Thyroid gland (tissue), 4 donors: ENCODE data around the gene TBC1D2. TPM values are rescaled to one million over a fixed set of nuclear protein-coding genes. Genes with fewer than 3 reads are reported as not detected.
A peak's percentile ranks its signal among the peaks of the same experiment; 100 is the strongest.

Experiments
- DNase-seq, 2 donors: peaks; one replicate each; pipeline ENCODE4 v3.0.0-alpha.2; 2019
- H3K27ac ChIP-seq, 3 donors: fragments of 200-600 bp; sonication (generic); 1 replicate in 2 of 3; 2 replicates in 1 of 3; pipeline ENCODE4 v1.5.1; 2016 to 2019; ENCODE audit warnings: mild to moderate bottlenecking in 1 of 3, moderate library complexity in 1 of 3
- H3K27me3 ChIP-seq: fragments of 200-600 bp; sonication (generic); one replicate; pipeline ENCODE4 v1.5.1; 2019
- H3K36me3 ChIP-seq, 2 donors: fragments of 200-600 bp; sonication (generic); one replicate each; pipeline ENCODE4 v1.5.1; 2016 to 2019
- H3K4me1 ChIP-seq, 2 donors: fragments of 200-600 bp; sonication (generic); one replicate each; pipeline ENCODE4 v1.5.1; 2017 to 2019
- H3K4me3 ChIP-seq, 3 donors: fragments of 200-600 bp; sonication (generic); replicated peaks in 1 of 3; 1 replicate in 2 of 3; 2 replicates in 1 of 3; pipeline ENCODE4 v1.5.1; 2016; ENCODE audit warnings: mild to moderate bottlenecking in 1 of 3
- H3K9me3 ChIP-seq: fragments of 200-600 bp; sonication (generic); one replicate; pipeline ENCODE4 v1.5.1; 2017
- CTCF ChIP-seq, 6 experiments: fragments of 200-600 bp in 3 of 6; fragments of 450-650 bp in 3 of 6; sonication (generic) in 3 of 6; IDR thresholded peaks; one replicate each; pipeline ENCODE4 v1.5.1; 2016 to 2019; ENCODE audit warnings: antibody characterized with exemption in 6 of 6, mild to moderate bottlenecking in 2 of 6, inconsistent platforms in 1 of 6, moderate library complexity in 1 of 6
- POLR2A ChIP-seq, 2 donors: fragments of 450-650 bp; IDR thresholded peaks; one replicate each; pipeline ENCODE4 v1.6.1; 2017; ENCODE audit warnings: antibody characterized with exemption in 2 of 2, mild to moderate bottlenecking in 2 of 2, moderate library complexity in 1 of 2
- WGBS, 2 donors: methylation state at CpG; one replicate each; pipeline ENCODE4 v1.1.5; 2017; 5-methylcytosine and 5-hydroxymethylcytosine counted together
- intact Hi-C: fragments of 100-400 bp; cut with DNase I; formaldehyde crosslinking; loops from one replicate; pipeline ENCODE4 v1.15.1; 2023
- total RNA-seq, 4 donors: library from RNA; depleted of rRNA; stranded (reverse); fragments of >200 nt; gene quantifications; one replicate each; pipeline ENCODE4 v1.2.3, GENCODE V29; 2016

Gene TBC1D2
- total RNA-seq, 4 donors from 2014 or later = 12.9 to 20.9 (median 18.3) TPM

DNA sequence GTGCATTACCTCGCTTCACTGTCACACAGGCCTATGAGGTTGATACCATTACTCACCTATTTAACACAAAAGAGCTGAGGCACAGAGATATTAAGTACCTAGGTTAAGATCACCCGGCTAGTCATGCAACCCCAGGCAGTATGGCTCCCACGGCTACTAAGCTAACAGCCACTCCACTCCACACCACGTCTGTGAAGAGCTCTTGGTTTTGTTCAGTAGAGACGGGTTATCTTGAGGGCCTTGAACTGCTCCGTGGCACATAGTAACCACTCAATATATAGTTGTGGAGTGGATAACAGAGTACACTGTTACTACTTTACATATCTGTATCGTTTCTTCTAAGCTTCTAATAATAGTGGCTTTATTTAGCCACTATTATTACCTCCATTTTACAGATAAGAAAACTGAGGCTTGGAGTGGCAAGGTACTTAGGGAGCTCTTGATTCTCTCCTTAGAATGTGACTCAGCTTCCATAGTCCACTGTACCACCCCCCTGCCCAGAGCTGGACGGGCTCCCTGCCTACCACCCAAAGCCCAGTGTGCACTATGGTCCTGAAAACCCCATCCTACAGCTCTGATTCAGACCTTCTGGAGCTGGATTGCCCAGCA, 62.0 kb downstream of the TBC1D2 start:
- Histone ChIP-seq H3K9me3 (no peaks in the 10 kb centered on the region), H3K36me3 (no peaks in the 10 kb centered on the region), H3K4me3 (peak overlapping the region in 1 of 3 donors; percentile 65), H3K27ac (peak overlapping the region; percentile 24 to 86 (median 38)), H3K4me1 (peaks cover 6 to 8% of the 10 kb centered on the region in 2 donors), H3K27me3 (no peaks in the 10 kb centered on the region)
- DNase-seq = no peak
- intact Hi-C loops = loop anchor here (5.0 kb wide), 1 partner anchor 121 kb away; no protein-coding TSS in a partner anchor
- TF ChIP-seq POLR2A (IDR thresholded peaks at IDR 0.05) (no peak), CTCF (IDR thresholded peaks at IDR 0.05) (no peak)
- 31 to 42% methylated on average over 7 to 8 of the region's 8 CpGs for WGBS, 2 donors

GRCh38 chr9:98192503-98193335, 62.7 kb downstream of the TBC1D2 start, which contains the start of gene CORO2A:
CORO2A (minus strand) TSS chr9:98192637; CDS start chr9:98157660, 34,977 bp downstream.
- intact Hi-C loops = loop anchor here (5.0 kb wide), 1 partner anchor 120 kb away; no protein-coding TSS in a partner anchor
- Histone ChIP-seq H3K4me3 (peak within 1 kb of the TSS; percentile 53 to 65 (median 53)), H3K27ac (peak within 1 kb of the TSS; percentile 24 to 86 (median 38)), H3K9me3 (no peaks in the 10 kb centered on the region), H3K4me1 (peaks cover 6 to 8% of the 10 kb centered on the region in 2 donors), H3K27me3 (no peaks in the 10 kb centered on the region), H3K36me3 (no peaks in the 10 kb centered on the region)
- 0 to 3% methylated on average over 21 to 22 of the region's 95 CpGs for WGBS, 2 donors
- TF ChIP-seq CTCF (IDR thresholded peaks at IDR 0.05) (peak in 4 of 6 experiments; percentile 24 to 44 (median 34)), POLR2A (IDR thresholded peaks at IDR 0.05) (peak in 1 of 2 donors; percentile 69)
- DNase-seq = peak; percentile 81 to 84

- no peaks in the 10 kb centered on the region for H3K9me3 ChIP-seq
- peaks cover 6 to 8% of the 10 kb centered on the region in 2 donors for H3K4me1 ChIP-seq
- intact Hi-C loops = loop anchor here (5.0 kb wide), 1 partner anchor 120 kb away; no protein-coding TSS in a partner anchor
- TF ChIP-seq POLR2A (IDR thresholded peaks at IDR 0.05) (no peak), CTCF (IDR thresholded peaks at IDR 0.05) (no peak)
- peak overlapping the region in 2 of 3 donors; percentile 30 to 65 for H3K4me3 ChIP-seq
- WGBS, 2 donors = 18 to 19% methylated on average over 22 to 30 of the region's 47 CpGs
- DNase-seq = peak; percentile 56 to 70
- no peaks in the 10 kb centered on the region for H3K36me3 ChIP-seq
- H3K27ac ChIP-seq = peak overlapping the region in 1 of 3 donors; percentile 17
- no peaks in the 10 kb centered on the region for H3K27me3 ChIP-seq
Observed at GRCh38 chr9:98191671-98192502, 63.6 kb downstream of the TBC1D2 start.

DNA sequence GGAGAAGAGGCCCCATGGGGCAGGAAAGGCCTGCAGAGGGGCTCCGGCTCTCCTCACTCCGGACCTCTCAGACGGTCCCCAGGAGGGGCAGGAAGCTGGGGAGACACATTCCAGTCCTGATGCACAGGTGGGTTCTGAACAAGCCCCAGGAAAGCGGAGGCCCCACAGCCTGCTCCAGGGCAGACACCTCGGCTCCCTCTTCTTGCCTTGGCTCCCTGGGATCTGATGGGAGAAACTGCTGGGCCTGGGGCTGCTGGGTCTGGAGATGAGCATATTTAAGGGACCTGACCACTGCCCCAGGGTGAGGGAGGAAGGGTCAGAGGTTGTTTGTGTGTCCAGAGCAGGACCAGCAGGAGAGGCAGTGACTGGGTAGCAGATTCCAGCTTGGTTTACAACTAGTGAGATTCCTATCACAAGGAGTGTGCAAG, 64.3 kb downstream of the TBC1D2 start:
- TF ChIP-seq POLR2A (IDR thresholded peaks at IDR 0.05) (no peak), CTCF (IDR thresholded peaks at IDR 0.05) (no peak)
- no peak overlapping the region for H3K27ac ChIP-seq
- intact Hi-C loops = loop anchor here (5.0 kb wide), 1 partner anchor 119 kb away; no protein-coding TSS in a partner anchor
- H3K4me1 ChIP-seq = peaks cover 6 to 8% of the 10 kb centered on the region in 2 donors
- H3K27me3 ChIP-seq = no peaks in the 10 kb centered on the region
- H3K9me3 ChIP-seq = no peaks in the 10 kb centered on the region
- H3K4me3 ChIP-seq = no peak overlapping the region
- no peaks in the 10 kb centered on the region for H3K36me3 ChIP-seq
- DNase-seq = no peak
- WGBS, 2 donors = 50 to 58% methylated on average over 4 of the region's 5 CpGs
